HepG2 (cell line): ENCODE results near the gene TNNI2. TPM values are rescaled to one million over a fixed set of nuclear protein-coding genes. Genes with fewer than 3 reads are reported as not detected.

Experiments
- ARHGAP35 ChIP-seq: sonication (generic); formaldehyde crosslinking; IDR thresholded peaks from 2 replicates; pipeline ENCODE4 v1.9.0; 2022; ENCODE audit warnings: mild to moderate bottlenecking, inconsistent platforms, moderate library complexity, missing genetic modification reagents, borderline replicate concordance
- EED ChIP-seq: sonication (generic); formaldehyde crosslinking; IDR thresholded peaks from 2 replicates; pipeline ENCODE4 v1.5.0; 2020; ENCODE audit warnings: mild to moderate bottlenecking, missing genetic modification reagents
- FOXA1 ChIP-seq, 2 experiments: fragments of 450-650 bp in 1 of 2; sonication (generic) in 1 of 2; formaldehyde crosslinking in 1 of 2; IDR thresholded peaks; 2 replicates each; pipeline versions ENCODE4 v1.4.0 to v1.6.1; 2016 to 2020; ENCODE audit warnings: missing genetic modification reagents in 1 of 2
- FOXJ3 ChIP-seq: sonication (generic); formaldehyde crosslinking; IDR thresholded peaks from 2 replicates; pipeline ENCODE4 v1.4.0; 2020; ENCODE audit warnings: missing genetic modification reagents, mild to moderate bottlenecking, borderline replicate concordance
- FOXP1 ChIP-seq, 2 experiments: fragments of 450-650 bp in 1 of 2; IDR thresholded peaks; 2 replicates each; pipeline ENCODE4 v1.6.1; 2017 to 2018; ENCODE audit warnings: antibody characterized with exemption in 1 of 2
- IKZF4 ChIP-seq: sonication (generic); formaldehyde crosslinking; IDR thresholded peaks from 2 replicates; pipeline ENCODE4 v1.5.1; 2020; ENCODE audit warnings: borderline replicate concordance, mild to moderate bottlenecking, low read depth, missing genetic modification reagents; ENCODE audit errors: not compliant biosample characterization
- LCORL ChIP-seq, 2 experiments: fragments of 450-650 bp in 1 of 2; sonication (generic) in 1 of 2; formaldehyde crosslinking in 1 of 2; IDR thresholded peaks; 2 replicates each; pipeline versions ENCODE4 v1.5.0 to v1.6.1; 2017 to 2020; ENCODE audit warnings: antibody characterized with exemption in 1 of 2, missing genetic modification reagents in 1 of 2
- NCOA5 ChIP-seq: sonication (generic); formaldehyde crosslinking; IDR thresholded peaks from 2 replicates; pipeline ENCODE4 v1.4.0; 2020; ENCODE audit warnings: missing genetic modification reagents
- PATZ1 ChIP-seq: sonication (generic); formaldehyde crosslinking; IDR thresholded peaks from 2 replicates; pipeline ENCODE4 v1.4.0; 2020; ENCODE audit warnings: missing genetic modification reagents
- PHF21A ChIP-seq: sonication (generic); formaldehyde crosslinking; IDR thresholded peaks from 2 replicates; pipeline ENCODE4 v1.5.0; 2020; ENCODE audit warnings: mild to moderate bottlenecking, missing genetic modification reagents
- POLR2A ChIP-seq, 2 experiments: IDR thresholded peaks; 2 replicates each; pipeline ENCODE4 v1.6.1; 2011; ENCODE audit warnings: low read depth in 2 of 2, low read length in 2 of 2, mild to moderate bottlenecking in 1 of 2, moderate library complexity in 1 of 2; ENCODE audit not compliant: insufficient read depth in 1 of 2
- POLR2AphosphoS5 ChIP-seq: IDR thresholded peaks from 2 replicates; pipeline ENCODE4 v1.6.1; 2012; ENCODE audit warnings: low read depth, low read length
- SAFB2 ChIP-seq: sonication (generic); formaldehyde crosslinking; IDR thresholded peaks from 2 replicates; pipeline ENCODE4 v1.5.1; 2020; ENCODE audit warnings: missing genetic modification reagents, low read depth, mild to moderate bottlenecking, borderline replicate concordance
- SMAD1 ChIP-seq: sonication (generic); formaldehyde crosslinking; IDR thresholded peaks from 2 replicates; pipeline ENCODE4 v1.4.0; 2020; ENCODE audit warnings: missing genetic modification reagents, low read depth, mild to moderate bottlenecking, borderline replicate concordance
- SSRP1 ChIP-seq: IDR thresholded peaks from 2 replicates; pipeline ENCODE4 v1.6.1; 2016; ENCODE audit warnings: control low read depth
- TFE3 ChIP-seq: IDR thresholded peaks from 2 replicates; pipeline ENCODE4 v1.6.1; 2016
- THYN1 ChIP-seq: sonication (generic); formaldehyde crosslinking; IDR thresholded peaks from 2 replicates; pipeline ENCODE4 v1.8.1; 2023; ENCODE audit warnings: low read depth, mild to moderate bottlenecking, moderate library complexity, missing genetic modification reagents, borderline replicate concordance
- TMF1 ChIP-seq: sonication (generic); formaldehyde crosslinking; IDR thresholded peaks from 2 replicates; pipeline ENCODE4 v1.8.1; 2022; ENCODE audit warnings: low read depth, missing genetic modification reagents
- TOPORS ChIP-seq: sonication (generic); formaldehyde crosslinking; IDR thresholded peaks from 2 replicates; pipeline ENCODE4 v1.8.0; 2023; ENCODE audit warnings: mild to moderate bottlenecking, missing genetic modification reagents
- ZMAT3 ChIP-seq: sonication (generic); formaldehyde crosslinking; conservative IDR thresholded peaks from 2 replicates; pipeline ENCODE4 v1.7.0; 2021; ENCODE audit warnings: missing genetic modification reagents
- ZNF24 ChIP-seq: fragments of 450-650 bp; IDR thresholded peaks from 2 replicates; pipeline ENCODE4 v1.6.1; 2017; ENCODE audit warnings: antibody characterized with exemption, mild to moderate bottlenecking
- ZNF253 ChIP-seq: sonication (generic); formaldehyde crosslinking; IDR thresholded peaks from 2 replicates; pipeline ENCODE4 v1.8.0; 2022; ENCODE audit warnings: mild to moderate bottlenecking, missing genetic modification reagents, borderline replicate concordance
- ZNF333 ChIP-seq: sonication (generic); formaldehyde crosslinking; IDR thresholded peaks from 2 replicates; pipeline ENCODE4 v1.4.0; 2020; ENCODE audit warnings: mild to moderate bottlenecking, missing genetic modification reagents, borderline replicate concordance
- ZNF383 ChIP-seq: sonication (generic); formaldehyde crosslinking; IDR thresholded peaks from 2 replicates; pipeline ENCODE4 v1.4.0; 2020; ENCODE audit warnings: missing genetic modification reagents, mild to moderate bottlenecking, borderline replicate concordance
- polyA plus RNA-seq, 8 experiments: library from polyadenylated mRNA; depleted of rRNA in 3 of 8; stranded (reverse) in 7 of 8; unstranded in 1 of 8; fragments of >200 nt; fragmentation: Illumina TruSeq in 4 of 8; extraction: Trizol in 4 of 8; gene quantifications; 2 replicates each; pipeline versions ENCODE4 v1.2.1 to v1.2.3, GENCODE V29; 2011 to 2016; ENCODE audit warnings: low read depth in 4 of 8, missing spikeins in 1 of 8, mixed read lengths in 1 of 8; ENCODE audit not compliant: insufficient read depth in 1 of 8
- total RNA-seq, 5 experiments: library from RNA; depleted of rRNA; stranded (reverse); fragments of >200 nt; fragmentation: Illumina TruSeq; extraction: Trizol; gene quantifications; 2 replicates each; pipeline ENCODE4 v1.2.3, GENCODE V29; 2016; ENCODE audit warnings: low read depth in 1 of 5
- TF ChIP-seq, protein P1 (sequence below): sonication (generic); formaldehyde crosslinking; IDR thresholded peaks from 2 replicates; pipeline ENCODE4 v1.4.0; 2020; ENCODE audit warnings: missing genetic modification reagents
- TF ChIP-seq, protein P2 (sequence below): sonication (generic); formaldehyde crosslinking; IDR thresholded peaks from 2 replicates; pipeline ENCODE4 v1.8.1; 2023; ENCODE audit warnings: mild to moderate bottlenecking, moderate library complexity, missing genetic modification reagents

TNNI2 gene
- total and polyA plus RNA-seq, 2 of the 13 experiments (the other 11 are each of a cell fraction or from before 2014, with no cell fraction given) = 7.2 to 12.0 TPM

GRCh38 chr11:1834062-1834610 is 4.6 kb upstream of the TNNI2 start (continued):
- TF ChIP-seq SAFB2 (CRISPR knock-in tag) = 0 out of 2 replicates have a peak, but pooled peaks have one; percentile 42
- peak; percentile 62; the same call in 1 of the 2 replicates for TF ChIP-seq TMF1 (CRISPR knock-in tag)
- TF ChIP-seq, protein P1, sequence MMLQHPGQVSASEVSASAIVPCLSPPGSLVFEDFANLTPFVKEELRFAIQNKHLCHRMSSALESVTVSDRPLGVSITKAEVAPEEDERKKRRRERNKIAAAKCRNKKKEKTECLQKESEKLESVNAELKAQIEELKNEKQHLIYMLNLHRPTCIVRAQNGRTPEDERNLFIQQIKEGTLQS (CRISPR knock-in tag) = peak; percentile 64
- no peak for TF ChIP-seq THYN1 (CRISPR knock-in tag)
- no peak for TF ChIP-seq FOXA1 (IDR thresholded peaks at IDR 0.05)
- no peak for TF ChIP-seq FOXA1 (CRISPR knock-in tag; IDR thresholded peaks at IDR 0.05)
- TF ChIP-seq PHF21A (CRISPR knock-in tag) = peak; percentile 66; the same call in 1 of the 2 replicates
- no peak for TF ChIP-seq IKZF4
- no peak for TF ChIP-seq SMAD1 (CRISPR knock-in tag)
- TF ChIP-seq FOXJ3 (CRISPR knock-in tag) = no peak
- no peak for TF ChIP-seq EED
- TF ChIP-seq ZMAT3 (CRISPR knock-in tag) = peak; percentile 79; the same call in 1 of the 2 replicates
- TF ChIP-seq NCOA5 (CRISPR knock-in tag) = no peak
- peak; percentile 40; the same call in 1 of the 2 replicates for TF ChIP-seq TFE3 (CRISPR knock-in tag)
- no peak for TF ChIP-seq PATZ1 (CRISPR knock-in tag)
- TF ChIP-seq, protein P2, sequence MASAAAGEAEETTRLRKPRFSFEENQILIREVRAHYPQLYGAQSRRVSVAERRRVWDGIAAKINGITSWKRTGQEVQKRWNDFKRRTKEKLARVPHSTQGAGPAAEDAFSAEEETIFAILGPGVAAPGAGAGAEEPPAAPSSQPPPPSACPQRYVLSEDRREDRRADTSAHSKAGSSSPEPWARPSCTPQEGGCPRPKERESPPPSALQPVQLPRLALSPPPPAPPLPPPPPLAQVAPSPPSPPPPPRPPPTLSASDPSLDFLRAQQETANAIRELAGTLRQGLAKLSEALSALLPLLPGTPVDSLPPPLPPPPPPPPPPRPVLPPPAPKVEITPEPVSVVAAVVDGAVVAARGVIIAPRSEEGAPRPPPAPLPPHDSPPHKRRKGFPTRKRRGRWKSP = 0 out of 2 replicates have a peak, but pooled peaks have one; percentile 3
- no peak for TF ChIP-seq SSRP1 (CRISPR knock-in tag)
- no peak for TF ChIP-seq FOXP1 (IDR thresholded peaks at IDR 0.05)
- no peak for TF ChIP-seq FOXP1 (CRISPR knock-in tag; IDR thresholded peaks at IDR 0.05)
- 0 out of 2 replicates have a peak, but pooled peaks have one; percentile 22 for TF ChIP-seq ARHGAP35
- TF ChIP-seq LCORL (IDR thresholded peaks at IDR 0.05) = no peak
- peak; percentile 90 for TF ChIP-seq LCORL (CRISPR knock-in tag; IDR thresholded peaks at IDR 0.05)
- 0 out of 2 replicates have a peak, but pooled peaks have one; percentile 38 for TF ChIP-seq ZNF253 (CRISPR knock-in tag)
- TF ChIP-seq ZNF333 (CRISPR knock-in tag) = no peak
- TF ChIP-seq ZNF383 = no peak
- no peak for TF ChIP-seq ZNF24
- TF ChIP-seq POLR2AphosphoS5 = no peak
- TF ChIP-seq TOPORS = 0 out of 2 replicates have a peak, but pooled peaks have one; percentile 34
- TF ChIP-seq POLR2A (IDR thresholded peaks at IDR 0.05; ENCODE audit: insufficient read depth in 1 of 2, low read depth in 2 of 2, low read length in 2 of 2) = no peak
